Endothelial cell of umbilical vein (primary cell): ENCODE results near the gene KCNQ2. TPM values are rescaled to one million over a fixed set of nuclear protein-coding genes. Genes with fewer than 3 reads are reported as not detected.

Source experiments
- BruUV-seq: library from RNA; stranded (reverse); fragments of 400-500 nt; replicated peaks from 2 replicates; lab custom pipeline; 2021; lab: Mats Ljungman, UMichigan
- CTCF ChIA-PET: fragments of 300-600, 350-600 bp; sonication (Branson Sonifier 250); formaldehyde crosslinking; loops from one replicate; lab custom pipeline; 2021; ENCODE audit warnings: antibody characterized with exemption, inconsistent platforms; lab: Charles Lee
- POLR2A ChIA-PET: fragments of 300-600, 350-600 bp; sonication (Branson Sonifier 250); formaldehyde crosslinking; loops from one replicate; lab custom pipeline; 2021; ENCODE audit warnings: antibody characterized with exemption, inconsistent platforms; lab: Charles Lee
- DNase-seq: peaks from one replicate; pipeline ENCODE4 v3.0.0-alpha.2; 2011; ENCODE audit warnings: low read depth, low spot score
- FAIRE-seq: peaks from 2 replicates; lab custom pipeline; 2011; peaks lifted over from hg19 to GRCh38; lab: Jason Lieb, UNC
- H2AFZ ChIP-seq: 2 replicates; pipeline ENCODE4 v1.6.0; 2012; ENCODE audit warnings: low read depth, low read length, control low read depth, inconsistent platforms
- H3K27ac ChIP-seq: 2 replicates; pipeline ENCODE4 v1.5.1; 2011; ENCODE audit warnings: low read depth, mild to moderate bottlenecking, control low read depth, low read length, moderate library complexity; ENCODE audit not compliant: insufficient read depth
- H3K27me3 ChIP-seq, 2 experiments: 2 replicates each; pipeline versions ENCODE4 v1.6.0 to v1.6.1; 2011; ENCODE audit warnings: low read length in 2 of 2, mixed read lengths in 1 of 2; ENCODE audit not compliant: control insufficient read depth in 2 of 2, insufficient read depth in 2 of 2
- H3K36me3 ChIP-seq, 2 experiments: 2 replicates in 1 of 2; 3 replicates in 1 of 2; pipeline ENCODE4 v1.5.1; 2011; ENCODE audit warnings: low read length in 2 of 2, mild to moderate bottlenecking in 1 of 2, moderate library complexity in 1 of 2; ENCODE audit not compliant: control insufficient read depth in 2 of 2, insufficient read depth in 2 of 2; ENCODE audit errors: extremely low read depth in 1 of 2
- H3K4me1 ChIP-seq: 3 replicates; pipeline ENCODE4 v1.5.1; 2011; ENCODE audit warnings: mild to moderate bottlenecking, low read length; ENCODE audit not compliant: control insufficient read depth, insufficient read depth; ENCODE audit errors: extremely low read depth
- H3K4me2 ChIP-seq: 2 replicates; pipeline ENCODE4 v1.6.1; 2011; ENCODE audit warnings: low read length, control low read depth, mixed read lengths; ENCODE audit not compliant: insufficient read depth
- H3K4me3 ChIP-seq, 3 experiments: fragments of 200-600 bp in 1 of 3; sonication (generic), shearing (Covaris generic) in 1 of 3; replicated peaks in 1 of 3; 2 replicates each; pipeline ENCODE4 v1.5.1; 2011 to 2016; ENCODE audit warnings: control low read depth in 3 of 3, low read length in 3 of 3, mild to moderate bottlenecking in 2 of 3, inconsistent platforms in 1 of 3, low read depth in 1 of 3, moderate library complexity in 1 of 3; ENCODE audit not compliant: insufficient read depth in 1 of 3
- H3K79me2 ChIP-seq: 2 replicates; pipeline ENCODE4 v1.6.0; 2012; ENCODE audit warnings: low read length, inconsistent platforms; ENCODE audit not compliant: control insufficient read depth, insufficient read depth
- H3K9ac ChIP-seq: replicated peaks from 2 replicates; pipeline ENCODE3; 2011; ENCODE audit warnings: low read length, control low read depth; ENCODE audit not compliant: insufficient read depth; ENCODE audit errors: extremely low read depth
- H3K9me1 ChIP-seq: replicated peaks from 3 replicates; pipeline ENCODE4 v1.6.0; 2011; ENCODE audit warnings: mild to moderate bottlenecking, low read length; ENCODE audit not compliant: control insufficient read depth, insufficient read depth; ENCODE audit errors: extremely low read depth
- H3K9me3 ChIP-seq: replicated peaks from 2 replicates; pipeline ENCODE4 v1.5.1; 2012; ENCODE audit warnings: low read length, inconsistent platforms; ENCODE audit not compliant: control insufficient read depth, insufficient read depth
- H4K20me1 ChIP-seq: replicated peaks from 2 replicates; pipeline ENCODE3; 2011; ENCODE audit warnings: mild to moderate bottlenecking, low read length; ENCODE audit not compliant: control insufficient read depth, insufficient read depth; ENCODE audit errors: extremely low read depth
- CTCF ChIP-seq, 2 donors: IDR thresholded peaks; 1 replicate in 1 of 2; 2 replicates in 1 of 2; pipeline ENCODE4 v1.5.1; 2011; ENCODE audit warnings: low read length in 2 of 2, mild to moderate bottlenecking in 2 of 2, moderate library complexity in 2 of 2, control low read depth in 1 of 2, inconsistent platforms in 1 of 2, low read depth in 1 of 2; ENCODE audit not compliant: insufficient read depth in 1 of 2; ENCODE audit errors: extremely low read depth in 1 of 2
- FOS ChIP-seq: IDR thresholded peaks from 2 replicates; pipeline ENCODE4 v1.6.1; 2011; ENCODE audit warnings: mild to moderate bottlenecking, low read length, moderate library complexity, borderline replicate concordance; ENCODE audit not compliant: insufficient read depth
- POLR2AphosphoS5 ChIP-seq: IDR thresholded peaks from 2 replicates; pipeline ENCODE4 v1.6.1; 2012; ENCODE audit warnings: low read depth, mild to moderate bottlenecking, control low read depth, low read length, moderate library complexity; ENCODE audit not compliant: insufficient read depth
- dilution Hi-C: fragments of 300-500 bp; cut with MboI; formaldehyde crosslinking; loops from one replicate; pipeline ENCODE4 v1.15.0; 2019; ENCODE audit warnings: low sequenced_read_pairs; ENCODE audit not compliant: extremely low pct_ligation_motif_present
- intact Hi-C: fragments of 100-400 bp; cut with micrococcal nuclease; formaldehyde crosslinking; loops from one replicate; pipeline ENCODE4 v1.10.0; 2022
- polyA plus RNA-seq, 4 experiments: library from polyadenylated mRNA; depleted of rRNA in 3 of 4; stranded (reverse) in 3 of 4; unstranded in 1 of 4; fragments of >200 nt; gene quantifications; 2 replicates each; pipeline versions ENCODE4 v1.2.1 to v1.2.3, GENCODE V29; 2011 to 2012; ENCODE audit warnings: missing spikeins in 1 of 4
- total RNA-seq: library from RNA; stranded (reverse); gene quantifications from 2 replicates; pipeline ENCODE4 v1.2.3, GENCODE V29; 2021
- TF ChIP-seq, protein P1 (sequence below): IDR thresholded peaks from 2 replicates; pipeline ENCODE4 v1.6.1; 2011; ENCODE audit not compliant: insufficient read depth, insufficient read length

Gene KCNQ2
- total and polyA plus RNA-seq, 2 donors (not counting 3 experiments of a cell fraction or from before 2014, with no cell fraction given): not detected

DNA sequence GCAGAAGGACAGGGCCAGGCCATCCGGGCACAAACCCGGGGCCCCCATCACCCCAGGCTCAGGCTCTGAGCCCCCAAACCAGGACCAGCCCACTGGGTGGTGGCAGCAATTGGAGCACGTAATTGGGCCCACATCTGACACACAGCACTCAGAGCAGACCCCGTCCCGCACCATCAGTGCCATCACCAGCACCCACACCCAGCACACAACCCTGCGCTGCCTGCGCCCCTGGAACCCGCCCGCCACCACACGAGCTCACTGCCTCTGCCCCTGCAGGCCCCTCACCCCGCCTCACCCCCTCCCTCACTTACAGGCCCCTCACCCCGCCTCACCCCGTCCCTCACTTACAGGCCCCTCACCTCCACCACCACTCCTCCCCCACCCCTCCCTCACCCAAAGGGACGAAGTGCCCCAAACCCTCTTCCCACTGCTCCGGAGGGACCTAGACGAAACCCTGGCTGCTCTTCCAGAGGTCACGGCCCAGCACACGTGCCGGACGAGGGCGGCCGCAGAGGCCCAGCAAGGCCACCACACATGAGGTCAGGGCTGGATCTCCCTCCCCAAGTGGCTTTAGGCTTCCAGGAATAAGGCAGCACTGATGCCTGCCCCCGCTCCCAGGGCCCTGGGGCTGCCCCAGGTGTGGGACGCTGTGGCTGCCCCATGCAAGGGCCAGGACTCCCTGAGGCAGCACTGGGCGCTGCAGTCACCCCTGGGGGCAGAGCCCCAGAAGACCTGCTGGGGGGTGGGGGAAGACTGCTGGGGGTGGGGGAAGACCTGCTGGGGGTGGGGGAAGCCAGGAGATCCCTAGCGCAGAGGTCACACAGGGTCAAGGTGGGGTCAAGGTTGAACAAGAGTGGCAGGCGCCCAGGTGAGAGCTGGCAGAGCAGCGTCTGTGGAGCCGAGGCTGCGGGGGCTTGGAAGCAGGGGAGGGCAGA is 22.4 kb downstream of the KCNQ2 start:
- dilution Hi-C loops (no loop called here), intact Hi-C loops (no loop called here)
- CTCF ChIA-PET: interaction anchor here (0.7 kb wide), 1 partner anchor 120 kb away, joined by 5 read pairs; no protein-coding TSS in a partner anchor
- H3K27me3 ChIP-seq: peaks cover 5 to 9% of the 10 kb centered on the region in 2 experiments
- no peak overlapping the region for H3K4me3 ChIP-seq
- H3K9me1 ChIP-seq: no peaks in the 10 kb centered on the region
- no TSS peak for BruUV-seq
- H2AFZ ChIP-seq: no peak overlapping the region
- H3K9ac ChIP-seq: no peak overlapping the region
- no peaks in the 10 kb centered on the region for H3K36me3 ChIP-seq
- TF ChIP-seq FOS (no peak), CTCF (IDR thresholded peaks at IDR 0.05; ENCODE audit: extremely low read depth in 1 of 2, insufficient read depth in 1 of 2, low read depth in 1 of 2, low read length in 2 of 2) (no peak), POLR2AphosphoS5 (no peak)
- TF ChIP-seq, protein P1, sequence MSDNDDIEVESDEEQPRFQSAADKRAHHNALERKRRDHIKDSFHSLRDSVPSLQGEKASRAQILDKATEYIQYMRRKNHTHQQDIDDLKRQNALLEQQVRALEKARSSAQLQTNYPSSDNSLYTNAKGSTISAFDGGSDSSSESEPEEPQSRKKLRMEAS: no peak
- POLR2A ChIA-PET: no interaction called here
- DNase-seq (no peak), FAIRE-seq (no peak)
- H4K20me1 ChIP-seq: no peaks in the 10 kb centered on the region
- no peaks in the 10 kb centered on the region for H3K9me3 ChIP-seq
- H3K4me2 ChIP-seq: no peak overlapping the region
- no peaks in the 10 kb centered on the region for H3K4me1 ChIP-seq
- no peaks in the 10 kb centered on the region for H3K79me2 ChIP-seq
- H3K27ac ChIP-seq: no peak overlapping the region
